HepG2 (cell line): ENCODE measurements around the gene ARSB. TPM values are rescaled to one million over a fixed set of nuclear protein-coding genes. Genes with fewer than 3 reads are reported as not detected.

Experiments
- AHR ChIP-seq: IDR thresholded peaks from 2 replicates; pipeline ENCODE4 v1.6.1; 2018; ENCODE audit warnings: missing genetic modification reagents, missing compliant biosample characterization
- CEBPG ChIP-seq: IDR thresholded peaks from 2 replicates; pipeline ENCODE4 v1.6.1; 2016
- DMAP1 ChIP-seq: IDR thresholded peaks from 2 replicates; pipeline ENCODE4 v1.6.1; 2016
- EED ChIP-seq: sonication (generic); formaldehyde crosslinking; IDR thresholded peaks from 2 replicates; pipeline ENCODE4 v1.5.0; 2020; ENCODE audit warnings: mild to moderate bottlenecking, missing genetic modification reagents
- HNF4G ChIP-seq, 2 experiments: sonication (generic) in 1 of 2; formaldehyde crosslinking in 1 of 2; IDR thresholded peaks; 2 replicates each; pipeline versions ENCODE4 v1.4.0 to v1.6.1; 2011 to 2020; ENCODE audit warnings: borderline replicate concordance in 2 of 2, low read depth in 2 of 2, mild to moderate bottlenecking in 2 of 2, low read length in 1 of 2, missing genetic modification reagents in 1 of 2, moderate library complexity in 1 of 2
- HOXD1 ChIP-seq: sonication (generic); formaldehyde crosslinking; IDR thresholded peaks from 2 replicates; pipeline ENCODE4 v1.5.0; 2020; ENCODE audit warnings: missing genetic modification reagents
- KDM1A ChIP-seq: IDR thresholded peaks from 2 replicates; pipeline ENCODE4 v1.6.1; 2016; ENCODE audit warnings: missing compliant biosample characterization
- KDM5B ChIP-seq: sonication (generic); formaldehyde crosslinking; IDR thresholded peaks from 2 replicates; pipeline ENCODE4 v1.4.0; 2020; ENCODE audit warnings: missing genetic modification reagents, mild to moderate bottlenecking, borderline replicate concordance
- NKX3-1 ChIP-seq: sonication (generic); formaldehyde crosslinking; IDR thresholded peaks from 2 replicates; pipeline ENCODE4 v1.5.0; 2020; ENCODE audit warnings: missing genetic modification reagents
- NPAS2 ChIP-seq: sonication (generic); formaldehyde crosslinking; IDR thresholded peaks from 2 replicates; pipeline ENCODE4 v1.8.0; 2022; ENCODE audit warnings: mild to moderate bottlenecking, missing genetic modification reagents, borderline replicate concordance
- PHF8 ChIP-seq: sonication (generic); formaldehyde crosslinking; IDR thresholded peaks from 2 replicates; pipeline ENCODE4 v1.5.0; 2020; ENCODE audit warnings: missing genetic modification reagents
- RFX1 ChIP-seq: fragments of 450-650 bp; IDR thresholded peaks from 2 replicates; pipeline ENCODE4 v1.6.1; 2017
- RORA ChIP-seq: sonication (generic); formaldehyde crosslinking; IDR thresholded peaks from 2 replicates; pipeline ENCODE4 v1.5.0; 2020; ENCODE audit warnings: mild to moderate bottlenecking, missing genetic modification reagents, moderate library complexity
- SRY ChIP-seq: sonication (generic); formaldehyde crosslinking; IDR thresholded peaks from 2 replicates; pipeline ENCODE4 v1.8.0; 2022; ENCODE audit warnings: mild to moderate bottlenecking, missing genetic modification reagents
- TAF1 ChIP-seq: sonication (generic); formaldehyde crosslinking; IDR thresholded peaks from 2 replicates; pipeline ENCODE4 v1.4.0; 2020; ENCODE audit warnings: missing genetic modification reagents
- THAP11 ChIP-seq: IDR thresholded peaks from 2 replicates; pipeline ENCODE4 v1.6.1; 2016; ENCODE audit warnings: missing biosample characterization, missing genetic modification reagents
- YEATS2 ChIP-seq: sonication (generic); formaldehyde crosslinking; IDR thresholded peaks from 2 replicates; pipeline ENCODE4 v1.4.0; 2020; ENCODE audit warnings: missing genetic modification reagents, borderline replicate concordance
- ZNF589 ChIP-seq: sonication (generic); formaldehyde crosslinking; conservative IDR thresholded peaks from 2 replicates; pipeline ENCODE4 v1.8.0; 2022; ENCODE audit warnings: mild to moderate bottlenecking, moderate library complexity, missing genetic modification reagents
- ZNF660 ChIP-seq: sonication (generic); formaldehyde crosslinking; IDR thresholded peaks from 2 replicates; pipeline ENCODE4 v1.5.1; 2020; ENCODE audit warnings: mild to moderate bottlenecking, low read depth, missing genetic modification reagents, borderline replicate concordance
- ZNF720 ChIP-seq: sonication (generic); formaldehyde crosslinking; IDR thresholded peaks from 2 replicates; pipeline ENCODE4 v1.4.0; 2020; ENCODE audit warnings: missing genetic modification reagents
- ZNF746 ChIP-seq: sonication (generic); formaldehyde crosslinking; IDR thresholded peaks from 2 replicates; pipeline ENCODE4 v1.8.0; 2022; ENCODE audit warnings: mild to moderate bottlenecking, missing genetic modification reagents
- ZNF747 ChIP-seq: sonication (generic); formaldehyde crosslinking; IDR thresholded peaks from 2 replicates; pipeline ENCODE4 v1.8.1; 2023; ENCODE audit warnings: missing genetic modification reagents, mild to moderate bottlenecking, borderline replicate concordance
- polyA plus RNA-seq, 8 experiments: library from polyadenylated mRNA; depleted of rRNA in 3 of 8; stranded (reverse) in 7 of 8; unstranded in 1 of 8; fragments of >200 nt; fragmentation: Illumina TruSeq in 4 of 8; extraction: Trizol in 4 of 8; gene quantifications; 2 replicates each; pipeline versions ENCODE4 v1.2.1 to v1.2.3, GENCODE V29; 2011 to 2016; ENCODE audit warnings: low read depth in 4 of 8, missing spikeins in 1 of 8, mixed read lengths in 1 of 8; ENCODE audit not compliant: insufficient read depth in 1 of 8
- total RNA-seq, 5 experiments: library from RNA; depleted of rRNA; stranded (reverse); fragments of >200 nt; fragmentation: Illumina TruSeq; extraction: Trizol; gene quantifications; 2 replicates each; pipeline ENCODE4 v1.2.3, GENCODE V29; 2016; ENCODE audit warnings: low read depth in 1 of 5
- TF ChIP-seq, protein P1 (sequence below): sonication (generic); formaldehyde crosslinking; IDR thresholded peaks from 2 replicates; pipeline ENCODE4 v1.5.1; 2020; ENCODE audit warnings: mild to moderate bottlenecking, missing genetic modification reagents, moderate library complexity
- TF ChIP-seq, protein P2 (sequence below): sonication (generic); formaldehyde crosslinking; IDR thresholded peaks from 2 replicates; pipeline ENCODE4 v1.8.0; 2022; ENCODE audit warnings: mild to moderate bottlenecking, missing genetic modification reagents; ENCODE audit not compliant: insufficient replicate concordance
- TF ChIP-seq, protein P3 (sequence below): sonication (generic); formaldehyde crosslinking; IDR thresholded peaks from 2 replicates; pipeline ENCODE4 v1.5.1; 2020; ENCODE audit warnings: missing genetic modification reagents, mild to moderate bottlenecking, borderline replicate concordance
- TF ChIP-seq, protein P4 (sequence below): sonication (generic); formaldehyde crosslinking; IDR thresholded peaks from 2 replicates; pipeline ENCODE4 v1.5.0; 2020; ENCODE audit warnings: missing genetic modification reagents

ARSB gene
- total and polyA plus RNA-seq, 2 of the 13 experiments (the other 11 are each of a cell fraction or from before 2014, with no cell fraction given) = 52.6 to 66.4 TPM

DNA sequence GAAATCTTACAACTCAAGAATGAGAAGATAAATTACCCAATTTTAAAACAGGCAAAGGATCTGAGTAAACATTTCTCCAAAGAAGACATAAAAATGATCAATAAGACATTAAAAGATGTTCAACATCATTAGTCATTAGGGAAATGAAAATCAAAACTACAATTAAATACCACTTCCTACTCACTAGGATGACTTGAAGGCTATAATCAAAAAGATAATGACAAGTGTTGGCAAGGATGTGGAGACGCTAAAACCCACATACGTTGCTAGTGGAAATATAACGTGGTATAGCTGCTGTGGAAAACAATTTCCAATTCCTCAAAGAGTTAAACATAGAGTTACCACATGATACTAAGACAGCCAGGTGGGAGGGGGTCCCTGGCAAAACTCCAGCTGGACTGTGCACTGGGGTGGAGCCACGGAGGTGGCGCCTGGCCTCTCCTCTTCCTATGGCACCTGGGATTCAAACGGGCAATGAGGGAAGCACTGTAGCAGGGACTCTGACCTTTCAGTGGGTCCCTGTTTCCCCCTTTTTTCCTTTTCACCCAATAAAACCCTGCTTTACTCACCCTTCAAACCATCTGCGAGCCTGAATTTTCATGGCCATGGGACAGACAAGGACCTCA, 5.9 kb downstream of the ARSB start (continued):
- TF ChIP-seq, protein P1, sequence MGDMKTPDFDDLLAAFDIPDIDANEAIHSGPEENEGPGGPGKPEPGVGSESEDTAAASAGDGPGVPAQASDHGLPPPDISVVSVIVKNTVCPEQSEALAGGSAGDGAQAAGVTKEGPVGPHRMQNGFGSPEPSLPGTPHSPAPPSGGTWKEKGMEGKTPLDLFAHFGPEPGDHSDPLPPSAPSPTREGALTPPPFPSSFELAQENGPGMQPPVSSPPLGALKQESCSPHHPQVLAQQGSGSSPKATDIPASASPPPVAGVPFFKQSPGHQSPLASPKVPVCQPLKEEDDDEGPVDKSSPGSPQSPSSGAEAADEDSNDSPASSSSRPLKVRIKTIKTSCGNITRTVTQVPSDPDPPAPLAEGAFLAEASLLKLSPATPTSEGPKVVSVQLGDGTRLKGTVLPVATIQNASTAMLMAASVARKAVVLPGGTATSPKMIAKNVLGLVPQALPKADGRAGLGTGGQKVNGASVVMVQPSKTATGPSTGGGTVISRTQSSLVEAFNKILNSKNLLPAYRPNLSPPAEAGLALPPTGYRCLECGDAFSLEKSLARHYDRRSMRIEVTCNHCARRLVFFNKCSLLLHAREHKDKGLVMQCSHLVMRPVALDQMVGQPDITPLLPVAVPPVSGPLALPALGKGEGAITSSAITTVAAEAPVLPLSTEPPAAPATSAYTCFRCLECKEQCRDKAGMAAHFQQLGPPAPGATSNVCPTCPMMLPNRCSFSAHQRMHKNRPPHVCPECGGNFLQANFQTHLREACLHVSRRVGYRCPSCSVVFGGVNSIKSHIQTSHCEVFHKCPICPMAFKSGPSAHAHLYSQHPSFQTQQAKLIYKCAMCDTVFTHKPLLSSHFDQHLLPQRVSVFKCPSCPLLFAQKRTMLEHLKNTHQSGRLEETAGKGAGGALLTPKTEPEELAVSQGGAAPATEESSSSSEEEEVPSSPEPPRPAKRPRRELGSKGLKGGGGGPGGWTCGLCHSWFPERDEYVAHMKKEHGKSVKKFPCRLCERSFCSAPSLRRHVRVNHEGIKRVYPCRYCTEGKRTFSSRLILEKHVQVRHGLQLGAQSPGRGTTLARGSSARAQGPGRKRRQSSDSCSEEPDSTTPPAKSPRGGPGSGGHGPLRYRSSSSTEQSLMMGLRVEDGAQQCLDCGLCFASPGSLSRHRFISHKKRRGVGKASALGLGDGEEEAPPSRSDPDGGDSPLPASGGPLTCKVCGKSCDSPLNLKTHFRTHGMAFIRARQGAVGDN (CRISPR knock-in tag) = peak; percentile 59
- TF ChIP-seq ZNF747 (CRISPR knock-in tag) = no peak
- TF ChIP-seq TAF1 (CRISPR knock-in tag) = no peak
- no peak for TF ChIP-seq KDM1A (CRISPR knock-in tag)
- no peak for TF ChIP-seq AHR
- TF ChIP-seq DMAP1 (CRISPR knock-in tag) = no peak; the same call in 1 of the 2 replicates
- TF ChIP-seq NPAS2 (CRISPR knock-in tag) = no peak
- TF ChIP-seq, protein P2, sequence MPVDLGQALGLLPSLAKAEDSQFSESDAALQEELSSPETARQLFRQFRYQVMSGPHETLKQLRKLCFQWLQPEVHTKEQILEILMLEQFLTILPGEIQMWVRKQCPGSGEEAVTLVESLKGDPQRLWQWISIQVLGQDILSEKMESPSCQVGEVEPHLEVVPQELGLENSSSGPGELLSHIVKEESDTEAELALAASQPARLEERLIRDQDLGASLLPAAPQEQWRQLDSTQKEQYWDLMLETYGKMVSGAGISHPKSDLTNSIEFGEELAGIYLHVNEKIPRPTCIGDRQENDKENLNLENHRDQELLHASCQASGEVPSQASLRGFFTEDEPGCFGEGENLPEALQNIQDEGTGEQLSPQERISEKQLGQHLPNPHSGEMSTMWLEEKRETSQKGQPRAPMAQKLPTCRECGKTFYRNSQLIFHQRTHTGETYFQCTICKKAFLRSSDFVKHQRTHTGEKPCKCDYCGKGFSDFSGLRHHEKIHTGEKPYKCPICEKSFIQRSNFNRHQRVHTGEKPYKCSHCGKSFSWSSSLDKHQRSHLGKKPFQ = no peak
- TF ChIP-seq RFX1 = no peak
- TF ChIP-seq EED (CRISPR knock-in tag) = no peak
- TF ChIP-seq ZNF746 (CRISPR knock-in tag) = no peak; the same call in 1 of the 2 replicates
- TF ChIP-seq SRY (CRISPR knock-in tag) = no peak
- TF ChIP-seq KDM5B (CRISPR knock-in tag) = no peak
- no peak for TF ChIP-seq ZNF589 (CRISPR knock-in tag)
- no peak for TF ChIP-seq ZNF660 (CRISPR knock-in tag)
- TF ChIP-seq CEBPG (CRISPR knock-in tag) = peak; percentile 27
- no peak for TF ChIP-seq HOXD1 (CRISPR knock-in tag)
- TF ChIP-seq PHF8 (CRISPR knock-in tag) = no peak
- TF ChIP-seq HNF4G (IDR thresholded peaks at IDR 0.05; ENCODE audit: borderline replicate concordance, low read depth, low read length) = peak; percentile 94
- TF ChIP-seq HNF4G (CRISPR knock-in tag; IDR thresholded peaks at IDR 0.05; ENCODE audit: borderline replicate concordance, low read depth) = no peak
- TF ChIP-seq THAP11 (CRISPR knock-in tag) = peak; percentile 34; the same call in 1 of the 2 replicates
- TF ChIP-seq, protein P3, sequence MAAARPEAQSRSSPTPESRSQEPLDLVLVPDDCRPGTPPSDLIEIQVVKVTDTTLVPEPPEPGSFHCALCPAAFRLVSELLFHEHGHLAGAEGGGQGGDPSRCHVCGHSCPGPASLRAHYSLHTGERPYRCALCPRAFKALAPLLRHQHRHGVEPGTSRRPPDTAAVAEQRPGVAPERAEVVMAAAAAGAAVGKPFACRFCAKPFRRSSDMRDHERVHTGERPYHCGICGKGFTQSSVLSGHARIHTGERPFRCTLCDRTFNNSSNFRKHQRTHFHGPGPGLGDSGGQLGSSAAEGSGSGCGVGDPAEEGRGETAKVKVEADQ (CRISPR knock-in tag) = no peak
- TF ChIP-seq, protein P4, sequence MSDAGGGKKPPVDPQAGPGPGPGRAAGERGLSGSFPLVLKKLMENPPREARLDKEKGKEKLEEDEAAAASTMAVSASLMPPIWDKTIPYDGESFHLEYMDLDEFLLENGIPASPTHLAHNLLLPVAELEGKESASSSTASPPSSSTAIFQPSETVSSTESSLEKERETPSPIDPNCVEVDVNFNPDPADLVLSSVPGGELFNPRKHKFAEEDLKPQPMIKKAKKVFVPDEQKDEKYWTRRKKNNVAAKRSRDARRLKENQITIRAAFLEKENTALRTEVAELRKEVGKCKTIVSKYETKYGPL (CRISPR knock-in tag) = no peak
- no peak for TF ChIP-seq ZNF720 (CRISPR knock-in tag)
- no peak for TF ChIP-seq NKX3-1
- TF ChIP-seq YEATS2 (CRISPR knock-in tag) = no peak
- TF ChIP-seq RORA (CRISPR knock-in tag) = no peak
